ENCODE results near the gene ZNF700. TPM values are rescaled to one million over a fixed set of nuclear protein-coding genes. Genes with fewer than 3 reads are reported as not detected.
"Not testable (repeated sequence)": the region's sequence is repeated elsewhere in the genome, so short reads cannot be mapped to it uniquely, and the experiment has no call there.

The ZNF700 gene
- total RNA-seq, 2 donors from 2014 or later: 14.3 to 18.7 TPM

DNA sequence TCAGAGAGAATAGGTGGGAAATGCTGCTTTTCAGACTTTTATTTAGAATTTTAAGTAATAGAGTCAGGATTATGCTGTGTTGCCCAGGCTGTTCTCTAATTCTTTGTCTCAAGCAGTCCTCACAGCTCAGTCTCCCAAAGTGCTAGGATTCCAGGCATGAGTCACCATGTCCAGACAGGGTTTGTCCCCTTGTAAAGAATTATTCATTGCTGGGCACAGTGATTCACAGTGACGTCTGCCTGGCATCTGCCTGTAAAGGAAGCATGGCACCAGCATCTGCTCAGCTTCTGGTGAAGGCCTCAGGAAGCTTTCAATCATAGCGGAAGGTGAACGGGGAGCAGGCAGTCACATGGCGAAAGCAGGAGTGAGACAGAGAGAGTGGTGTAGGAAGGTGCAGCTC, 57.6 kb downstream of the ZNF700 start:
- ATAC-seq: no peak
- peaks cover 22% of the 10 kb centered on the region for H3K9me3 ChIP-seq (ENCODE audit: control insufficient read depth, low read length, poor library complexity, severe bottlenecking)
- Mint-ChIP-seq H3K4me1 (peaks cover 2% of the 10 kb centered on the region), H3K27ac (no peak overlapping the region), H3K36me3 (ENCODE audit: low read depth) (no peaks in the 10 kb centered on the region), H3K4me3 (no peak overlapping the region), H3K27me3 (no peaks in the 10 kb centered on the region)
- DNase-seq: no peak

- peaks cover 14% of the 10 kb centered on the region for H3K9me3 ChIP-seq (ENCODE audit: control insufficient read depth, low read length, poor library complexity, severe bottlenecking)
- DNase-seq: no peak
- no peak for ATAC-seq
- Mint-ChIP-seq H3K36me3 (ENCODE audit: low read depth) (no peaks in the 10 kb centered on the region), H3K27ac (no peak overlapping the region), H3K4me1 (peaks cover 11% of the 10 kb centered on the region), H3K4me3 (no peak overlapping the region), H3K27me3 (no peaks in the 10 kb centered on the region)
Measured at GRCh38 chr19:11984986-11985385, 60.1 kb downstream of the ZNF700 start.

DNA sequence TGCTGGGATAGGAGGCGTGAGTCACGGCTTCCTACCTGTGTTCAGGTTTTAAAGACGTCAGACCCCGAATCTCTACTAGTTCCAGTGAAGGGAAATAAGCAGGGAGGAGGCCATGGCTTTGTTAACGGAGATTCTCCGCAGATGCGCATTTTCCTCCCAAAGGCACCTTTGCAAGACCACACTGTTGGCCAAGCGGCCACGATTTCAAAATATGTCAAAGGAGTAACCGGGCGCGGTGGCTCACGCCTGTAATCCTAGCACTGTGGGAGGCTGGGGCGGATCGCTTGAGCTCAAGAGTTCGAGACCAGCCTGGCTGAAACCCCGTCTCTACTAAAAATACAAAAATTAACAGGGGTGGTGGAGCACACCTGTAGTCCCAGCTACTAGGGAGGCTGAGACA, 61.8 kb downstream of the ZNF700 start:
- no peak for ATAC-seq
- Mint-ChIP-seq H3K27ac (peak overlapping the region; percentile 93), H3K4me3 (peak overlapping the region; percentile 96), H3K36me3 (ENCODE audit: low read depth) (no peaks in the 10 kb centered on the region), H3K4me1 (peaks cover 18% of the 10 kb centered on the region), H3K27me3 (no peaks in the 10 kb centered on the region)
- no peak for DNase-seq
- H3K9me3 ChIP-seq (ENCODE audit: control insufficient read depth, low read length, poor library complexity, severe bottlenecking): peaks cover 4% of the 10 kb centered on the region

DNA sequence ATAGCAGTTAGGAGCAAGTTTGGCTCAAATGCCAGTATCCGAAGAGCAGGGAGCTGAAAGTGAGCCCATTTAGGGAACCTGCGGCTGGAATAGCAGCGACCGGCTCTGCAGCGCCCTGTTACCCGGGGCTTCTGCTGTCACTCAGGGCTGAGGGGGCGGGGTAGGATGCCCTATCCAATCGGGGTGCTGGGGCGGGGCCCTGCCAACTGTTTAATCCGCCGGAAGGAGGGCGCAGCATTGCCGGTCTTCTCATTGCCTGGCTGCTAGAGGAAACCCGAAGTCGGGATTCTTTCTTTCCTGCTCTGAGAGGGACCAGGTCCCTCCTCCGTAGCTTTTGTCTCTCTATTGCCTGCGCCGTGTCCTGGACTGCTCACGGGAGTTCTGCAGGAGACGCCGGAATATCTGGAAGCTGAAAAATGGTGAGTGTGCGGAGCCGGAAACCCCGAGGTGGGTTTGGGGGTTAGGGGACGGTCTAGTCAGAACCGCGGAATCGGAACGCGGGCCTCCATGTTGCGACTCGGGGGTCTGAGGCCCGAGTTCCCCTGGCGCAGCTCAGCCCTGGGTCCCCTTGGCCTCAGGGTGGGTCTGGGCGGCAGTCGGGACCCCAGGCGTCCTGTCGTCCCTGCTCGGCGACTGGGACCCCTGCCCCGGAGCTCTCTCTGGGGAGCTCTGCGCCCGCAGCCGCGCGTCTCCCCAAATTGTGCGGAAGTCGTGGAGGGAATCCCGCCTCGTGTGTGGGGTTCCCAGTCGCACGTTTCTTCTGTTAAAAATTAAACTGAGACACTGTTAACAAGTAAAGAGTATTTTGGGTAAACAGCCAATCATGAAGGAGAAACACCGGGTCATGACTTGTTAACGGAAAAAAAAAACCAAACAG, 62.7 kb downstream of the ZNF700 start:
- H3K27ac Mint-ChIP-seq: peak overlapping the region; percentile 93
- ATAC-seq: peak; percentile 91
- H3K36me3 Mint-ChIP-seq (ENCODE audit: low read depth): no peaks in the 10 kb centered on the region
- no peaks in the 10 kb centered on the region for H3K27me3 Mint-ChIP-seq
- H3K9me3 ChIP-seq (ENCODE audit: control insufficient read depth, low read length, poor library complexity, severe bottlenecking): no peaks in the 10 kb centered on the region
- peak overlapping the region; percentile 96 for H3K4me3 Mint-ChIP-seq
- H3K4me1 Mint-ChIP-seq: peaks cover 20% of the 10 kb centered on the region
- peak; percentile 77 to 79 (median 78) for DNase-seq

DNA sequence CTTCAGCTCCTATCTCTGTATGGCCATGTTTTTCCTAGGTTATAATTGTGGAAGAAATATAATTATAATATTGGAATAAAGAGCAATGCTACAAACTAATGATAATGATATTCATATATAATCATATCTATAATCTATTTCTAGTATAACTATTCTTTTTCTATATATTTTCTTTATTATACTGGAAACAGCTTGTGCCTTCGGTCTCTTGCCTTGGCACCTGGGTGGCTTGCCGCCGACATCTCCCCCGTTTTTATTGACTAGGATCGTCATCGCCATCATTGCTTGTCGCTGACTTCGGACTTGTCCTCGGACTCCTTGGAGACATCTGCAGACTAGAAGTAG, 64.2 kb downstream of the ZNF700 start:
- H3K36me3 Mint-ChIP-seq (ENCODE audit: low read depth): no peaks in the 10 kb centered on the region
- peak overlapping the region; percentile 96 for H3K4me3 Mint-ChIP-seq
- no peaks in the 10 kb centered on the region for H3K27me3 Mint-ChIP-seq
- no peak for ATAC-seq
- no peaks in the 10 kb centered on the region for H3K9me3 ChIP-seq (ENCODE audit: control insufficient read depth, low read length, poor library complexity, severe bottlenecking)
- peak overlapping the region; percentile 93 for H3K27ac Mint-ChIP-seq
- peaks cover 25% of the 10 kb centered on the region for H3K4me1 Mint-ChIP-seq
- DNase-seq: no peak

DNA sequence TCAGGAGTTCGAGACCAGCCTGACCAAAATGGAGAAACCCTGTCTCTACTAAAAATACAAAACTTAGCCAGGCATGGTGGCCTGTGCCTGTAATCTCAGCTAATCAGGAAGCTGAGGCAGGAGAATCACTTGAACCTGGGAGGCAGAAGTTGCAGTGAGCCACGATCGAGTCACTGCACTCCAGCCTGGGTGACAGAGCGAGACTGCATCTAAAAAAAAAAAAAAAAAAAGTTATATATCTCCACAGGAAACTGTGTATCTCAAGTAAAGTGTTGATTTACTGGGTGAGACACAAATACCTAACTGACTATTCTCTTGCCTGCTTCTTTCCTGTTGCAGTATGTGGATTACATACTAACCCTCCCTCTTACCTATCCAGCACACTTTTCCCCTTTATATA, 67.0 kb downstream of the ZNF700 start:
- H3K9me3 ChIP-seq (ENCODE audit: control insufficient read depth, low read length, poor library complexity, severe bottlenecking); DNase-seq; ATAC-seq; H3K27me3 Mint-ChIP-seq; H3K27ac Mint-ChIP-seq; H3K36me3 Mint-ChIP-seq (ENCODE audit: low read depth); H3K4me3 Mint-ChIP-seq: not testable (repeated sequence)
- H3K4me1 Mint-ChIP-seq: peaks cover 27% of the 10 kb centered on the region

DNA sequence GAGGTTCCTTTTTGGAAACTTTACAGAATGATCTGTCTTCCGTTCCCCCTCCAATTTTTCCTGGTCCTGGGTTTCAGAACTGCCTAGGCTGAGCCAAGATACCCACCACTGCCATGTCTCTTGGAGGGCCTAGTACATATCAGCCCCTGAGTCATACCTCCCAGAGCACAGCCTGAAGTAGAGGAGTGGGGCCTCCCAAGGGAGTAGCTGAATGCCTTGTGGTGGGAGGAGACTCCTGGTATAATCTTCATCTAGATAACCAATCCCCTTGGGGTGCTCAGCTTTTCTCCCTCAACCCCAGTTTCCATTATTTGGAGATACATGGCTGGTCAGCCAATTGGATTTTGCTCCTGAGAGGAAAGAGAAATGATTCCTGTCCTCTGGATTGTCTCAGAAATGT, 70.3 kb downstream of the ZNF700 start:
- Mint-ChIP-seq H3K4me1 (peaks cover 26% of the 10 kb centered on the region), H3K27me3 (no peaks in the 10 kb centered on the region), H3K36me3 (ENCODE audit: low read depth) (peaks cover 5% of the 10 kb centered on the region), H3K27ac (no peak overlapping the region), H3K4me3 (no peak overlapping the region)
- ATAC-seq: no peak
- H3K9me3 ChIP-seq (ENCODE audit: control insufficient read depth, low read length, poor library complexity, severe bottlenecking): no peaks in the 10 kb centered on the region
- no peak for DNase-seq

Other genes starting within 250 kb of the ZNF700 start
- 1 to 10 TPM; 1.7 to 2.4 TPM for gene ZNF823, start 186.2 kb upstream of the ZNF700 start, total RNA-seq
- gene ZNF441, start 158.1 kb upstream of the ZNF700 start, total RNA-seq: 1 to 10 TPM; 3.3 to 4.6 TPM
- under 1 TPM; 0.26 to 0.60 TPM for gene ZNF491, start 126.6 kb upstream of the ZNF700 start, total RNA-seq
- 1 to 10 TPM; 7.9 to 9.5 TPM for gene ZNF440, start 110.8 kb upstream of the ZNF700 start, total RNA-seq
- 1 to 10 TPM; 4.5 to 8.4 TPM for gene ZNF439, start 76.4 kb upstream of the ZNF700 start, total RNA-seq
- 1 to 10 TPM; 2.3 to 2.4 TPM for gene ZNF69, start 37.3 kb upstream of the ZNF700 start, total RNA-seq
- 1 to 10 TPM; 1.5 to 1.7 TPM for gene ZNF763, start 39.9 kb downstream of the ZNF700 start, total RNA-seq
- gene ZNF433, start 110.6 kb downstream of the ZNF700 start, total RNA-seq: 1 to 10 TPM in 1 of 2 donors, under 1 TPM in 1; 0.85 to 1.3 TPM
- not detected for gene ZNF878, start 127.9 kb downstream of the ZNF700 start, total RNA-seq
- 1 to 10 TPM; 4.7 to 9.7 TPM for gene ZNF844, start 139.6 kb downstream of the ZNF700 start, total RNA-seq
- 1 to 10 TPM; 1.3 to 1.6 TPM for gene ZNF20, start 215.2 kb downstream of the ZNF700 start, total RNA-seq
- 1 to 10 TPM in 1 of 2 donors, under 1 TPM in 1; 0.75 to 1.4 TPM for gene ZNF625, start 231.6 kb downstream of the ZNF700 start, total RNA-seq
- 10 to 100 TPM; 26.9 to 32.0 TPM for gene ZNF136, start 238.0 kb downstream of the ZNF700 start, total RNA-seq